Right atrium auricular region (tissue), 2 donors: Measurements from ENCODE around the gene DHX8. TPM values are rescaled to one million over a fixed set of nuclear protein-coding genes. Genes with fewer than 3 reads are reported as not detected.

Source experiments
- DNase-seq: peaks from one replicate; pipeline ENCODE4 v3.0.0-alpha.2; 2019; ENCODE audit warnings: low spot score
- H3K27ac ChIP-seq, 2 donors: fragments of 200-600 bp; sonication (generic); 1 replicate in 1 of 2; 2 replicates in 1 of 2; pipeline ENCODE4 v1.5.1; 2016 to 2019
- H3K27me3 ChIP-seq, 2 donors: fragments of 200-600 bp; sonication (generic); one replicate each; pipeline versions ENCODE4 v1.5.1 to v1.6.0; 2017 to 2019
- H3K36me3 ChIP-seq: fragments of 200-600 bp; sonication (generic); one replicate; pipeline ENCODE4 v1.5.1; 2016
- H3K4me1 ChIP-seq, 2 donors: fragments of 200-600 bp; sonication (generic); one replicate each; pipeline versions ENCODE4 v1.5.1 to v1.6.0; 2017 to 2019
- H3K4me3 ChIP-seq, 2 donors: fragments of 200-600 bp; sonication (generic); 1 replicate in 1 of 2; 2 replicates in 1 of 2; pipeline ENCODE4 v1.5.1; 2017 to 2019; ENCODE audit warnings: mild to moderate bottlenecking in 1 of 2, moderate library complexity in 1 of 2
- H3K9me3 ChIP-seq, 2 donors: fragments of 200-600 bp; sonication (generic); one replicate each; pipeline ENCODE4 v1.5.1; 2019
- CTCF ChIP-seq, 2 donors: fragments of 200-600 bp; sonication (generic); IDR thresholded peaks; one replicate each; pipeline ENCODE4 v1.5.1; 2019; ENCODE audit warnings: antibody characterized with exemption in 2 of 2
- total RNA-seq, 2 donors: library from RNA; depleted of rRNA; stranded (reverse); fragments of >200 nt; gene quantifications; one replicate each; pipeline ENCODE4 v1.1.0, GENCODE V29; 2016

Gene DHX8
- total RNA-seq, 2 donors from 2014 or later = 18.5 to 26.1 TPM

- H3K4me1 ChIP-seq = no peaks in the 10 kb centered on the region
- no peak for DNase-seq
- no peaks in the 10 kb centered on the region for H3K36me3 ChIP-seq
- no peak overlapping the region for H3K27ac ChIP-seq
- no peaks in the 10 kb centered on the region for H3K9me3 ChIP-seq
- H3K4me3 ChIP-seq = no peak overlapping the region
- no peaks in the 10 kb centered on the region for H3K27me3 ChIP-seq
- no peak for TF ChIP-seq CTCF (IDR thresholded peaks at IDR 0.05)
These were observed 41.1 kb upstream of the DHX8 start for GRCh38 chr17:43442711-43443110.

GRCh38 chr17:43443381-43443780 lies 40.4 kb upstream of the DHX8 start:
- H3K36me3 ChIP-seq = no peaks in the 10 kb centered on the region
- no peaks in the 10 kb centered on the region for H3K9me3 ChIP-seq
- no peak for TF ChIP-seq CTCF (IDR thresholded peaks at IDR 0.05)
- H3K4me1 ChIP-seq = no peaks in the 10 kb centered on the region
- no peak for DNase-seq
- H3K27ac ChIP-seq = no peak overlapping the region
- no peak overlapping the region for H3K4me3 ChIP-seq
- no peaks in the 10 kb centered on the region for H3K27me3 ChIP-seq

GRCh38 chr17:43444223-43445008 lies 39.4 kb upstream of the DHX8 start:
- Histone ChIP-seq H3K4me3 (no peak overlapping the region), H3K4me1 (no peaks in the 10 kb centered on the region), H3K36me3 (no peaks in the 10 kb centered on the region), H3K27ac (no peak overlapping the region), H3K27me3 (no peaks in the 10 kb centered on the region), H3K9me3 (no peaks in the 10 kb centered on the region)
- no peak for TF ChIP-seq CTCF (IDR thresholded peaks at IDR 0.05)
- DNase-seq = no peak

DNA sequence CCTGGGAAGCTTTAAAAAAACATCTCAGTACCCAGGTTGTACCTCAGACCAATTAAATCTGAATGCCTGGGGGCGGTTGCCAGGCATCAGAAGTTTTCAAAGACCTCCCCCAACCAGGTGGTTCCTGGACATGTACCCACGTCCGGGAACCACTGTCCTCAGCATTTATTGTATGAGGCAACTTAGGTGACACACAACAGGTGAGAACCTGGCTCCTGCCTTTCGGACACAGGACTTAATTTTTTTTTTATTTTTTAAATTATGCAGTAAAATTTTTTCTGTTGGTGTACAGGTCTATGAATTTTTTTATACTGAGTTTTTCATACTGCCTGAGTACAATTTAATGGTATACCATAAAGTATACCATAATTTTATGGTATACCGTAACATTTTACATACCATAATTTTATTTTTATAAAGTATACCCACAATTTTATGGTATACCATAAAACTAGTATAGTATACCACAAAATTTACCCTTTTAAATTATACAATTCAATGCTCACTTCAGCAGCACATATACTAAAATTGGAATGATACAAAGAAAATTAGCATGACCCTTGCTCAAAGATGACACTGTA lies 38.7 kb upstream of the DHX8 start:
- Histone ChIP-seq H3K36me3 (no peaks in the 10 kb centered on the region), H3K4me3 (no peak overlapping the region), H3K4me1 (no peaks in the 10 kb centered on the region), H3K9me3 (no peaks in the 10 kb centered on the region), H3K27me3 (no peaks in the 10 kb centered on the region), H3K27ac (no peak overlapping the region)
- no peak for DNase-seq
- TF ChIP-seq CTCF (IDR thresholded peaks at IDR 0.05) = no peak

GRCh38 chr17:43446773-43447172 lies 37.0 kb upstream of the DHX8 start:
- H3K9me3 ChIP-seq = no peaks in the 10 kb centered on the region
- no peak for DNase-seq

More at GRCh38 chr17:43446773-43447172, 37.0 kb upstream of the DHX8 start:
- no peak for TF ChIP-seq CTCF (IDR thresholded peaks at IDR 0.05)
- no peaks in the 10 kb centered on the region for H3K27me3 ChIP-seq
- H3K36me3 ChIP-seq = no peaks in the 10 kb centered on the region
- H3K4me3 ChIP-seq = no peak overlapping the region
- no peak overlapping the region for H3K27ac ChIP-seq
- no peaks in the 10 kb centered on the region for H3K4me1 ChIP-seq
